HepG2 (cell line): ENCODE data around the gene TMEM184B. TPM values are rescaled to one million over a fixed set of nuclear protein-coding genes. Genes with fewer than 3 reads are reported as not detected.

ENCODE experiments used
- ATAC-seq: fragments of 200-7000 bp; cut with Tn5 transposase; 3 replicates; pipeline ENCODE4 v1.9.1; 2020; ENCODE audit warnings: mild to moderate bottlenecking, moderate library complexity
- BruUV-seq: library from RNA; stranded (reverse); fragments of 400-500 nt; replicated peaks from 2 replicates; lab custom pipeline; 2021; lab: Mats Ljungman, UMichigan
- CTCF ChIA-PET: fragments of 300-600 bp; formaldehyde crosslinking; extraction: SDS; loops from one replicate; lab custom pipeline; 2021; ENCODE audit warnings: low total read pairs, inconsistent platforms, low intra/inter-chr PET ratio; lab: Yijun Ruan, JAX
- POLR2A ChIA-PET: fragments of 350-600 bp; sonication (Branson Sonifier 250); formaldehyde crosslinking; loops from one replicate; lab custom pipeline; 2020; ENCODE audit warnings: antibody characterized with exemption, inconsistent platforms; lab: Yijun Ruan, JAX
- DNase-seq: peaks from one replicate; pipeline ENCODE4 v3.0.0-alpha.2; 2015; ENCODE audit warnings: low spot score
- FAIRE-seq: peaks from 3 replicates; lab custom pipeline; 2011; peaks lifted over from hg19 to GRCh38; lab: Jason Lieb, UNC
- H2AFZ ChIP-seq: one replicate; pipeline ENCODE4 v1.6.1; 2011; ENCODE audit warnings: low read length, inconsistent platforms
- H3K27ac ChIP-seq: fragments of 300-600 bp; 3 replicates; pipeline ENCODE4 v1.8.0; 2011; ENCODE audit warnings: mixed run types, mild to moderate bottlenecking, mixed read lengths, low read length, inconsistent platforms; ENCODE audit not compliant: insufficient read depth; ENCODE audit errors: extremely low read length
- H3K27me3 ChIP-seq, 2 experiments: fragments of 200-600 bp in 1 of 2; 2 replicates in 1 of 2; 3 replicates in 1 of 2; pipeline versions ENCODE4 v1.6.0 to v1.8.0; 2011; ENCODE audit warnings: low read length in 2 of 2, mild to moderate bottlenecking in 2 of 2, moderate library complexity in 2 of 2, inconsistent platforms in 1 of 2; ENCODE audit not compliant: insufficient read depth in 2 of 2, control insufficient read depth in 1 of 2
- H3K36me3 ChIP-seq, 2 experiments: fragments of 200-600 bp in 1 of 2; replicated peaks in 1 of 2; 2 replicates in 1 of 2; 3 replicates in 1 of 2; pipeline versions ENCODE4 v1.5.1 to v1.8.0; 2011; ENCODE audit warnings: low read length in 2 of 2, inconsistent platforms in 1 of 2; ENCODE audit not compliant: insufficient read depth in 2 of 2, control insufficient read depth in 1 of 2
- H3K4me1 ChIP-seq: 2 replicates; pipeline ENCODE4 v1.5.1; 2012; ENCODE audit warnings: low read length, inconsistent platforms; ENCODE audit not compliant: insufficient read depth
- H3K4me2 ChIP-seq: 2 replicates; pipeline ENCODE4 v1.6.0; 2011; ENCODE audit warnings: low read depth, low read length, inconsistent platforms
- H3K4me3 ChIP-seq, 3 experiments: fragments of 200-600 bp in 1 of 3; sonication (generic), shearing (Covaris generic) in 1 of 3; replicated peaks in 1 of 3; 2 replicates each; pipeline ENCODE4 v1.5.1; 2011 to 2016; ENCODE audit warnings: low read length in 3 of 3, inconsistent platforms in 2 of 3, low read depth in 2 of 3, mild to moderate bottlenecking in 2 of 3, control low read depth in 1 of 3, mixed read lengths in 1 of 3; ENCODE audit not compliant: insufficient read depth in 1 of 3
- H3K79me2 ChIP-seq: one replicate; pipeline ENCODE4 v1.6.1; 2011; ENCODE audit warnings: low read length, inconsistent platforms; ENCODE audit not compliant: insufficient read depth
- H3K9ac ChIP-seq: 2 replicates; pipeline ENCODE4 v1.6.0; 2011; ENCODE audit warnings: mild to moderate bottlenecking, low read depth, low read length, inconsistent platforms; ENCODE audit not compliant: insufficient read depth
- H3K9me3 ChIP-seq: 2 replicates; pipeline ENCODE4 v1.5.1; 2012; ENCODE audit warnings: mild to moderate bottlenecking, low read length
- H4K20me1 ChIP-seq: 2 replicates; pipeline ENCODE4 v1.6.0; 2011; ENCODE audit warnings: inconsistent platforms, mild to moderate bottlenecking, low read length, moderate library complexity; ENCODE audit not compliant: insufficient read depth
- CEBPB ChIP-seq: IDR thresholded peaks from 2 replicates; pipeline ENCODE4 v1.6.1; 2011; ENCODE audit warnings: low read depth, low read length, improper control_type of control experiment, borderline replicate concordance
- CTCF ChIP-seq: sonication (generic); formaldehyde crosslinking; IDR thresholded peaks from 2 replicates; pipeline ENCODE4 v1.5.0; 2020; ENCODE audit warnings: mild to moderate bottlenecking, missing genetic modification reagents, moderate library complexity
- PCBP1 ChIP-seq: fragments of 200-400 bp; formaldehyde crosslinking; IDR thresholded peaks from 2 replicates; pipeline ENCODE4 v1.6.1; 2017; ENCODE audit warnings: mild to moderate bottlenecking, low read depth, low read length, borderline replicate concordance
- TARDBP ChIP-seq: sonication (generic); formaldehyde crosslinking; IDR thresholded peaks from 2 replicates; pipeline ENCODE4 v1.8.0; 2022; ENCODE audit warnings: mild to moderate bottlenecking, missing genetic modification reagents
- TEAD3 ChIP-seq: optimal IDR thresholded peaks from 2 replicates; pipeline ENCODE3; 2016; ENCODE audit warnings: borderline replicate concordance
- ZFP36 ChIP-seq: fragments of 150-350 bp; IDR thresholded peaks from 2 replicates; pipeline ENCODE4 v1.6.1; 2018; ENCODE audit warnings: borderline replicate concordance, low read length, low read depth; ENCODE audit not compliant: partially characterized antibody
- ZFP41 ChIP-seq: sonication (generic); formaldehyde crosslinking; IDR thresholded peaks from 2 replicates; pipeline ENCODE4 v1.4.0; 2020; ENCODE audit warnings: mild to moderate bottlenecking, missing genetic modification reagents, borderline replicate concordance
- ZFP91 ChIP-seq: sonication (generic); formaldehyde crosslinking; IDR thresholded peaks from 2 replicates; pipeline ENCODE4 v1.9.0; 2022; ENCODE audit warnings: missing genetic modification reagents, mild to moderate bottlenecking, borderline replicate concordance
- WGBS: methylation state at CpG from one replicate; pipeline ENCODE4 v1.1.6; 2017; ENCODE audit warnings: low lambda C conversion rate; 5-methylcytosine and 5-hydroxymethylcytosine counted together
- in situ Hi-C: cut with HindIII; loops from 2 replicates; pipeline ENCODE4 v1.10.0; 2017; ENCODE audit warnings: low pct_unique_long_range_greater_than_20kb; ENCODE audit not compliant: extremely low pct_ligation_motif_present
- intact Hi-C: fragments of 100-400 bp; cut with micrococcal nuclease; formaldehyde crosslinking; loops from one replicate; pipeline ENCODE4 v1.10.0; 2022; ENCODE audit not compliant: unreplicated experiment
- polyA plus RNA-seq, 8 experiments: library from polyadenylated mRNA; depleted of rRNA in 3 of 8; stranded (reverse) in 7 of 8; unstranded in 1 of 8; fragments of >200 nt; fragmentation: Illumina TruSeq in 4 of 8; extraction: Trizol in 4 of 8; gene quantifications; 2 replicates each; pipeline versions ENCODE4 v1.2.1 to v1.2.3, GENCODE V29; 2011 to 2016; ENCODE audit warnings: low read depth in 4 of 8, missing spikeins in 1 of 8, mixed read lengths in 1 of 8; ENCODE audit not compliant: insufficient read depth in 1 of 8
- total RNA-seq, 5 experiments: library from RNA; depleted of rRNA; stranded (reverse); fragments of >200 nt; fragmentation: Illumina TruSeq; extraction: Trizol; gene quantifications; 2 replicates each; pipeline ENCODE4 v1.2.3, GENCODE V29; 2016; ENCODE audit warnings: low read depth in 1 of 5

TMEM184B gene
- total and polyA plus RNA-seq, 2 of the 13 experiments (the other 11 are each of a cell fraction or from before 2014, with no cell fraction given): 15.9 to 16.0 TPM

GRCh38 chr22:38304526-38304925 is 31.7 kb upstream of the TMEM184B start:
- Histone ChIP-seq H4K20me1 (peaks cover 53% of the 10 kb centered on the region), H3K4me1 (peaks cover 33% of the 10 kb centered on the region), H3K9me3 (no peaks in the 10 kb centered on the region), H3K27me3 (no peaks in the 10 kb centered on the region), H3K4me2 (no peak overlapping the region), H3K36me3 (peaks cover 35 to 51% of the 10 kb centered on the region in 2 experiments), H2AFZ (no peak overlapping the region), H3K9ac (no peak overlapping the region), H3K79me2 (peaks cover 58% of the 10 kb centered on the region), H3K4me3 (no peak overlapping the region), H3K27ac (no peak overlapping the region)
- ATAC-seq (peak; percentile 64), DNase-seq (no peak), FAIRE-seq (peak; percentile 8)
- no TSS peak for BruUV-seq
- ChIA-PET CTCF (interaction anchor here (1.6 kb wide), 1 partner anchor 49 kb away, joined by 3 read pairs; no protein-coding TSS in a partner anchor), POLR2A (no interaction called here)
- in situ Hi-C loops (no loop called here), intact Hi-C loops (no loop called here)
- no peak for TF ChIP-seq ZFP36
- no peak for TF ChIP-seq PCBP1
- no peak for TF ChIP-seq ZFP41 (CRISPR knock-in tag)
- TF ChIP-seq TEAD3 (CRISPR knock-in tag): peak; percentile 10
- peak; percentile 20; the same call in 1 of the 2 replicates for TF ChIP-seq CTCF
- 95% methylated on average over 11 of the region's 13 CpGs for WGBS

GRCh38 chr22:38303974-38304373 is 31.2 kb upstream of the TMEM184B start:
- intact Hi-C loops: no loop called here

More at GRCh38 chr22:38303974-38304373, 31.2 kb upstream of the TMEM184B start:
- Histone ChIP-seq H2AFZ (no peak overlapping the region), H3K27me3 (no peaks in the 10 kb centered on the region), H4K20me1 (peaks cover 48% of the 10 kb centered on the region), H3K9ac (no peak overlapping the region), H3K79me2 (peaks cover 53% of the 10 kb centered on the region), H3K4me2 (no peak overlapping the region), H3K4me3 (no peak overlapping the region), H3K9me3 (no peaks in the 10 kb centered on the region), H3K4me1 (peaks cover 28% of the 10 kb centered on the region), H3K36me3 (peaks cover 36 to 54% of the 10 kb centered on the region in 2 experiments), H3K27ac (no peak overlapping the region)
- no peak for ATAC-seq
- DNase-seq: no peak
- CTCF ChIA-PET: interaction anchor here (1.6 kb wide), 1 partner anchor 49 kb away, joined by 3 read pairs; no protein-coding TSS in a partner anchor
- WGBS: 97% methylated on average over 5 of the region's 5 CpGs
- in situ Hi-C loops: no loop called here
- POLR2A ChIA-PET: no interaction called here
- no peak for FAIRE-seq
- TF ChIP-seq ZFP91 (CRISPR knock-in tag) (no peak), CTCF (0 out of 2 replicates have a peak, but pooled peaks have one; percentile 7), TARDBP (CRISPR knock-in tag) (no peak), CEBPB (0 out of 2 replicates have a peak, but pooled peaks have one; percentile 53)
- BruUV-seq: no TSS peak
